HG03521 (cell line): Measurements from ENCODE around the gene ATF5.
"Not testable (repeated sequence)": the region's sequence is repeated elsewhere in the genome, so short reads cannot be mapped to it uniquely, and the experiment has no call there.

Source experiments
- ATAC-seq: cut with Tn5 transposase; IDR thresholded peaks from one replicate; pipeline ENCODE4 v1.9.1; 2021; ENCODE audit warnings: mild to moderate bottlenecking, moderate library complexity; ENCODE audit not compliant: unreplicated experiment

Gene ATF5

GRCh38 chr19:49921871-49922795, 6.9 kb upstream of the ATF5 start:
- ATAC-seq = no peak

DNA sequence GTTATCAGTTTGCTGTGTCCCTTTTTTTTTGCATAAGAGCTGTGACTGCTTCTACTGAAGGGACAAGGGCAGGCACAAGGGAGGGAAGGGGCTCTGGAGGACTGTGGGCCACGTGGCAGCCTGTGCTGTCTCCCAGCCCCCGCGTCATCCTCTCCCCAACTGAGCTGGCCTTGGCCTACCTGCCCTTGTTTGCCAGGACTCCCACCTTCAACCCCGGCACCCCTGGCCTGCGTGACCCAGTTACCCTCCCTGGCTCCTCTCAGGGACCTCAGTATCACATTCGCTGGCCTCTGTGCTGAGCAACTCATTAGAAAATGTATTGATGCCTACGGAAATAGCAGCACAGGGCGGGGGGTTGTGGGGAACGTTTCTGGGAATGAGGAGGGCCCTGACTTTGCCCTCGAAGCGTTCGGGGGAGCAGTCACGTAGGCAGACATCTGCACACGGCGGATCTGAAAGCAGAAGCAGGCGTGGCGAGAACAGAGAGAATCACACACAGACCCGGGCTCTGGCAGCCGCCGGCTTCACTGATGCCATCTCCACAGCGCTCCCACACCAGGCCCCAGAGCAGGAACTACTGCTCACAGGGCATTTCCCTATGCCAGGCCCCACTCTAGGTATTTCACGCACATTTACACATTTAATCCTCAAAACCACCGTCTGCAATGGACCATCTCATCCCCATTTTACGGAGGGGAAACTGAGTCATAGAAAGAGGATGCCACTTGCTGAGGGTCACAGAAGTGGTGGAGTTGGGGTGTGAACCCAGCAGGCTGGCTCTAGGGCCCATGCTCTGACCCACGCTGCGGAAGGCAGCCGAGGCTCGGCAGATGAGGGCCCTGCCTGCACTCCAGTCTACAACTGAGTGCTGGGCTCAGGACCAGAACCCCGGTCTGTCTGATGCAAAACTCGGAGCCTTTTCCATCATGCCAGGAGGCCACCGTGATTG, 5.7 kb upstream of the ATF5 start:
- no peak for ATAC-seq

DNA sequence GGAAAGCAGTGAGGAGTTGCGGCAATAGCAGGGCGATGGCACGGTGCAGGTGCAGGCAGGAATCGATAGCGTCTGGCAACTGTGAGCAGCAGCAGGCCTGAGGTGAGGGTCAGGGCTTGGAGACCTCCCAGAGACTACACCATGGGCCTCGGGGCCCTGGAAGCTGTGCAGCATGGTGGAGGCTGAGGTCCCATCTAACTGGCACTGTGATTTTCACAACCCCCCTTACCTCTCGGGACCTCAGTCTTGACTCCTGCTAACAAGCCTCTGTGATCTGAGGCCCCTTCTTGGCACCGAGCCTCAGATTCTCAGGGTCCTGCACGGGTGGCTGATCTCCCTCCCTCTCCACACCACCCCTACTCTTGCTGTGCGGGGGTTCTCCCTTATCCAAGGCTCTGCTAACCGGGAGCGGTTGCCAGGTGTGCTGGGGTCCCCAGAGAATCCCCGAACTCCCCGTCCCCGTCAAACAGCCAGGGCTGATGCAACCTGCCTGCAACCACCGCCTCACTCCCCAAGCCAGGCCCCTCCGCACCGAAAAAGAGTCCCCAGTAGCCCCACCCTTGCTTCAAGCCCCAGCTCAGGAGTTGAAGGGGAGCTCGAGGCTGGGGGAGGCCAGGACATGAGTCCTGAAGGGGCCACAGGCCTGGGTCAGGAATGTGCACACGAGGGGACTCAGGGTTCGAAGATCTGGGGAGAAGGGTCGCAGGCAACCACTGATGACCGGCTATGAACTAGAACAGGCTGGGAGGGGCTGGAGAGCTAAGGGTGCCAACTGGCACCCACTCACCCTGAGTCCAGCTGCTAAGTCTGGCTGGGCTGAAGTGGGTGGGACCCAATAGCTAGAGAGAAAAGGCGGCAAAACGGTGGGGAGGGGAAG, 4.8 kb upstream of the ATF5 start:
- ATAC-seq = no peak

- not testable (repeated sequence) for ATAC-seq
Measured at GRCh38 chr19:49924881-49925210, 4.2 kb upstream of the ATF5 start.

GRCh38 chr19:49925486-49925885, 3.5 kb upstream of the ATF5 start:
- ATAC-seq = no peak

DNA sequence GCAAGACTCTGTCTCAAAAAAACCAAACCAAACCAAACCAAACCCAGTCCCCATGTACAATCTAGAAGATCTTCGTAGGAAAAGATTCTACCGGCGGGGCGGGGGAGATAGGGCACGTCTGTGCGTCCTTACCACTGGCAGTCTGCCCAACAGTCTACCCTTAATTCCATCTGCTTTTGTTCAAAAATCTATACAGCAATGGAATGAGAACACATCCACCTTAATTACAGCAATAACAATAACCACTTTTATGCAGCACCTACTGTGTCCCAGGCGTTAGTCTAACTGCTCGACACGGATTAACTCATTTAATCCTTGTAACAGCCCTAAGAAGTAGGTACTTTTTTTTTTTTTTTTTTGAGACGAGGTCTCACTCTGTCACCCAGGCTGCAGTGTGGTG, 2.5 kb upstream of the ATF5 start:
- ATAC-seq = no peak

- ATAC-seq = no peak
Measured at GRCh38 chr19:49927526-49928264, 1.3 kb upstream of the ATF5 start.

DNA sequence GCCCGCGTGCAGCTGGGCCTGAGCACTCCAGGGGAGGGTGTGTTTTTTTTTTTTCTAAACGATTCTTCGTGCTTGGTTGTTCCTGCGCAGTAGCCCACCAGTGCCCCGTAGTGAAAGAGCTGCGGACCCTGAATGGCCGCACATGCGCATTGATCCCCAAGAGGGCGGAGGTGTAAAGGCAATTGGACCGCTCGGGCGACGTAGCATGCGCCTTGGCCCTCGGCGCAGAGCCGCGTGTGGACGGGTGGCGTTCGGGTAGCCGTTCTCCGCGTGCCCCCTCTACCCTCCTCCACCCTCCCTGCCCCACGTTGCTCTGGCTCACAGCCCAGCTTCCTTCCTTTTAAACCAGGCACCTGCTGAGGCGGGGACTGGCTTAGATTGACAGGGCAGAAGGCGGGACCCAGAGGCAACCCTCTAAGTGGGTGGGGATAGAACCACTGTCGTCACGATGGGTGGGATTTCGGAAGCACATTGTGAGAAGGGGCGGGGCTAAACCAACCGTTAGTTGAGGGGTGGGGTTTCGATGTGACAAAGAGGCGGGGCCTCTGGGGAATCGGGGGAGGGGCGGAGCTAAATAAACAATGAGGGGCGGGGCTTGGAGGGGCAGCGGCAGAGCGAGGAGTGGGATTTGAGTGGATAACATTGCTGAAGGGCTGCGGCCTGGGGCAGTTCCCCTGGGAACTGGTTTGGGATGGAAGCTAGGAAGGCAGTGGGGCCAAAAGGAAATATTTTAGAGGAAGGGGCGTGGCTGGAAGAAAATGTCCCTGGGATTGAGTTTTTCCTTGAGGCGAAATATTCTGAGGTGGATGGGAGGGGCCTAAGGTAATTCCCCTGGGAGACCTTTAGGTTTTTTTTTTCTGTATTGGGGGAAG, 842 bp downstream of the ATF5 start:
- ATAC-seq = peak; percentile 66

- ATAC-seq = no peak
Measured at GRCh38 chr19:49930483-49931011, 1.5 kb downstream of the ATF5 start.

- ATAC-seq = no peak
Measured at GRCh38 chr19:49931293-49932040, 2.5 kb downstream of the ATF5 start.

DNA sequence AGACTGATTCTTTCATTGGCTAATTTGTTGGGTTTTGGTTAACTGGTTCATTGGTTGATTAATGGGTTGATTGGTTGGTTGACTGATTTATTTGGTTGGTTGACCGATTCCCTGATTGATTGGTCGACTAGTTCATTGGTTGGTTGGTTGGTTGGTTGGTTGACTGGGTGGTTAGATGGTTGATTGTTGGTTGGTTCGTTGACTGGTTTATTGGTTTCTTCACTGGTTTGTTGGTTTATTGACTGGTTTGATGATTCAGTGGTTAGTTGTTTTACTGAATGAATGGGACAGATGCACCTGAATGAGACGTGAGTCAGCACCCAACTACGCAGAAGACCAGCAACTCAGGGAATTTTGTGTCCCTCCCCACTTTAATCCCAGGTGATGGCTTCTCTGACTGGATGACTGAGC, 3.0 kb downstream of the ATF5 start:
- ATAC-seq = no peak

- no peak for ATAC-seq
Measured at GRCh38 chr19:49932731-49933131, 3.7 kb downstream of the ATF5 start.

DNA sequence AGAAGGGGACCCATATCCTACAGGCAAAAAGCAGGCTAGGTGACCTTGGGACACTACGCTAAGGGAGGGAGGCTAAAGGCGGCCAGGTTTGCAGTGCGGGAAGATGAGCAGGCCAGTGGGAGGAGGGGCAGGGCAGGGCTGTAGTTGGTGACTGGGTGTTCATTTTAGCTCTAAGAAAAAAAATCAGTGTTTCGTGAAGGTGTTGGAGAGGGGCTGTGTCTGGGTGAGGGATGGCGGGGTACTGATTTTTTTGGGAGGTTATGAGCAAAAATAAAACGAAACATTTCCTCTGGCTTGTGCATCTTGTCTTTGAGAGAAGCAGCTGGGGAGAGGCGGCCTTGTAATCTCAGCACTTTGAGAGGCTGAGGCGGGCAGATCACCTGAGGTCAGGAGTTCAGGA, 4.6 kb downstream of the ATF5 start:
- ATAC-seq = no peak

- no peak for ATAC-seq
Measured at GRCh38 chr19:49936549-49936948, 7.5 kb downstream of the ATF5 start.

DNA sequence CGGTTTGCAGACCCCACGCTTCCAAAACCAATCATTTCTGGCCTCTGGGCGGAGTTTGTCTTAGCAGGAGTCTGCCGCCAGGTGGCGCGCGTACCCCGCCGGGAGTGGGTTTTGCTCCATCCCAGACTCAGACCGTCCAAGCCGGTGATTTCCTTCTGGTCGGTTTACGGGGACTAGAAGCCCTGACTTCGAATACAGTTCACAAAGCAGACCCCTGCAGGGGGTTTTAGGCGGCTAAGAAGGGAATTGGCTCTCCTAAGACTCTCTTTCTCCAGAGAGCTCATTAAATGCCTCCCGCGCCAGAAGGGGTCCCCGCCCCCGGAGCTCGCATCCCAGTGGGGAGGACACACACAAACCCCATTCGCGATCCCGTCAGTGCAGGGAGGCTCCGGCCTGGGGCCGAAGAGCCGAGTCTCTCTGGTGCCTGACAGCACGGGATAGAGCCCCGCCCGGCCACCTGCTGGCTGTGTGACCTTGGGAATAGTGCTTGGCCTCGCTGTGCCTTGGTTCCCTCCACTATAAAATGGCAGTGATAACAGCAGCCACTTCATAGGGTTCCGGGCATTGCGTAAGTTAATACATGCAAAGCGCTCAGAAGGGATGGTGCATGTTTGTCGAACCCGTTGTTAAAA, 8.9 kb downstream of the ATF5 start:
- no peak for ATAC-seq

DNA sequence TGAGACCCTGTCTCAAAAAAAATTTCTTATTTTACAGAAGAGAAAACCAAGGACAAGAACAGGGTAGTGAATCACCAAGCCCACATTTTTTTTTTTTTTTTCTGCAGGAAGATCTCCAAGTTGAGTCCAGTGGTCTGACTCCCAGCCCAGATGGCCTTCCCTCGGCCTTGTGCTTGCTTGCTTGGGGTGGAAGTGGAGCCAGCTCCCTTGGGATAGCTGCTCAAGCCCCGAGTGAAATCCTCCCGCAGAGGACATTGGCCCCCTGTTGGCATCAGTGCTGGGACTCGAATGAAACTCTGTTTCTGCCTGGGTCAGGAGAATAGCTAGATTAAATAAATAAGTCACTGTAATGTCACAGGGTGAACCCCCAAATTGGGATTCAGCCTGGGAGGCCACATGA, 9.7 kb downstream of the ATF5 start:
- no peak for ATAC-seq

- ATAC-seq = no peak
Measured at GRCh38 chr19:49939721-49940481, 10.9 kb downstream of the ATF5 start.
